Liver (tissue), 3 donors: ENCODE measurements around the gene SLC5A9.
"Not testable (repeated sequence)": the region's sequence is repeated elsewhere in the genome, so short reads cannot be mapped to it uniquely, and the experiment has no call there.

Experiments used
- FOXA2 ChIP-seq: IDR thresholded peaks from 2 replicates; pipeline ENCODE4 v1.6.1; 2016; ENCODE audit warnings: antibody characterized with exemption
- GABPA ChIP-seq, 2 donors: IDR thresholded peaks in 1 of 2; conservative IDR thresholded peaks in 1 of 2; 2 replicates each; pipeline ENCODE4 v1.6.1; 2016; ENCODE audit warnings: antibody characterized with exemption in 2 of 2, mild to moderate bottlenecking in 1 of 2, moderate library complexity in 1 of 2
- SP1 ChIP-seq: IDR thresholded peaks from 2 replicates; pipeline ENCODE4 v1.6.1; 2018; ENCODE audit warnings: antibody characterized with exemption, mild to moderate bottlenecking
- TAF1 ChIP-seq: conservative IDR thresholded peaks from 2 replicates; pipeline ENCODE4 v1.6.1; 2016; ENCODE audit warnings: antibody characterized with exemption, mild to moderate bottlenecking
- YY1 ChIP-seq: IDR thresholded peaks from 2 replicates; pipeline ENCODE4 v1.6.1; 2016; ENCODE audit warnings: antibody characterized with exemption, mild to moderate bottlenecking
- TF ChIP-seq, protein P1 (sequence below): fragments of 150-350 bp; IDR thresholded peaks from 2 replicates; pipeline ENCODE4 v1.5.1; 2017; ENCODE audit warnings: improper control_type of control experiment, low read depth, low read length; ENCODE audit not compliant: missing input control
- TF ChIP-seq, protein P2 (sequence below): IDR thresholded peaks from 2 replicates; pipeline ENCODE4 v1.6.1; 2016; ENCODE audit warnings: antibody characterized with exemption
- TF ChIP-seq, protein P3 (sequence below): IDR thresholded peaks from 2 replicates; pipeline ENCODE4 v1.6.1; 2016; ENCODE audit warnings: antibody characterized with exemption, mild to moderate bottlenecking
- donor health status: healthy.
- donor health status: healthy.

DNA sequence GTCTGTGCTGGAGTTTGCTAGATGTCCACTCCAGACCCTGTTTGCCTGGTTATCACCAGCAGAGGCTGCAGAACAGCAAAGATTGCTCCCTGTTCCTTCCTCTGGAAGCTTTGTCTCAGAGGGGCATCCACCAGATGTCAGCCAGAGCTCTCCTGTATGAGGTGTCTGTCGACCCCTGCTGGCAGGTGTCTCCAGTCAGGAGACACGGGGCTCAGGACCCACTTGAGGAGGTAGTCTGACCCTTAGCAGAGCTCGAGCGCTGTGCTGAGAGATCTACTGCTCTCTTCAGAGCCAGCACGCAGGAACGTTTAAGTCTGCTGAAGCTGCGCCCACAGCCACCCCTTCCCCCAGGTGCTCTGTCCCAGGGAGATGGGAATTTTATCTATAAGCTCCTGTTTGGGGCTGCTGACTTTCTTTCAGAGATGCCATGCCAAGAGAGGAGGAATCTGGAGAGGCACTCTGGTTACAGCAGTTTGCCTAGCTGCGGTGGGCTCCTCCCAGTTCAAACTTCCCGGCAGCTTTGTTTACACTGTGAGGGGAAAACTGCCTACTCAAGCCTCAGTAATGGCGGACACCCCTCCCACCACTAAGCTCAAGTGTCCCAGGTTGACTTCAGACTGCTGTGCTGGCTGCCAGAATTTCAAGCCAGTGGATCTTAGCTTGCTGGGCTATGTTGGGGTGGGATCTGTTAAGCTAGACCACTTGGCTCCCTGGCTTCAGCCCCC, 62.3 kb downstream of the SLC5A9 start:
- TF ChIP-seq, protein P1, sequence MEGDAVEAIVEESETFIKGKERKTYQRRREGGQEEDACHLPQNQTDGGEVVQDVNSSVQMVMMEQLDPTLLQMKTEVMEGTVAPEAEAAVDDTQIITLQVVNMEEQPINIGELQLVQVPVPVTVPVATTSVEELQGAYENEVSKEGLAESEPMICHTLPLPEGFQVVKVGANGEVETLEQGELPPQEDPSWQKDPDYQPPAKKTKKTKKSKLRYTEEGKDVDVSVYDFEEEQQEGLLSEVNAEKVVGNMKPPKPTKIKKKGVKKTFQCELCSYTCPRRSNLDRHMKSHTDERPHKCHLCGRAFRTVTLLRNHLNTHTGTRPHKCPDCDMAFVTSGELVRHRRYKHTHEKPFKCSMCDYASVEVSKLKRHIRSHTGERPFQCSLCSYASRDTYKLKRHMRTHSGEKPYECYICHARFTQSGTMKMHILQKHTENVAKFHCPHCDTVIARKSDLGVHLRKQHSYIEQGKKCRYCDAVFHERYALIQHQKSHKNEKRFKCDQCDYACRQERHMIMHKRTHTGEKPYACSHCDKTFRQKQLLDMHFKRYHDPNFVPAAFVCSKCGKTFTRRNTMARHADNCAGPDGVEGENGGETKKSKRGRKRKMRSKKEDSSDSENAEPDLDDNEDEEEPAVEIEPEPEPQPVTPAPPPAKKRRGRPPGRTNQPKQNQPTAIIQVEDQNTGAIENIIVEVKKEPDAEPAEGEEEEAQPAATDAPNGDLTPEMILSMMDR, result not testable (repeated sequence)
- TF ChIP-seq, protein P2, sequence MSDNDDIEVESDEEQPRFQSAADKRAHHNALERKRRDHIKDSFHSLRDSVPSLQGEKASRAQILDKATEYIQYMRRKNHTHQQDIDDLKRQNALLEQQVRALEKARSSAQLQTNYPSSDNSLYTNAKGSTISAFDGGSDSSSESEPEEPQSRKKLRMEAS, result not testable (repeated sequence)
- TF ChIP-seq YY1; SP1; TAF1; GABPA (IDR thresholded peaks at IDR 0.05 in 1 of 2, conservative IDR thresholded peaks at IDR 0.05 in 1 of 2); FOXA2: not testable (repeated sequence)
- TF ChIP-seq, protein P3, sequence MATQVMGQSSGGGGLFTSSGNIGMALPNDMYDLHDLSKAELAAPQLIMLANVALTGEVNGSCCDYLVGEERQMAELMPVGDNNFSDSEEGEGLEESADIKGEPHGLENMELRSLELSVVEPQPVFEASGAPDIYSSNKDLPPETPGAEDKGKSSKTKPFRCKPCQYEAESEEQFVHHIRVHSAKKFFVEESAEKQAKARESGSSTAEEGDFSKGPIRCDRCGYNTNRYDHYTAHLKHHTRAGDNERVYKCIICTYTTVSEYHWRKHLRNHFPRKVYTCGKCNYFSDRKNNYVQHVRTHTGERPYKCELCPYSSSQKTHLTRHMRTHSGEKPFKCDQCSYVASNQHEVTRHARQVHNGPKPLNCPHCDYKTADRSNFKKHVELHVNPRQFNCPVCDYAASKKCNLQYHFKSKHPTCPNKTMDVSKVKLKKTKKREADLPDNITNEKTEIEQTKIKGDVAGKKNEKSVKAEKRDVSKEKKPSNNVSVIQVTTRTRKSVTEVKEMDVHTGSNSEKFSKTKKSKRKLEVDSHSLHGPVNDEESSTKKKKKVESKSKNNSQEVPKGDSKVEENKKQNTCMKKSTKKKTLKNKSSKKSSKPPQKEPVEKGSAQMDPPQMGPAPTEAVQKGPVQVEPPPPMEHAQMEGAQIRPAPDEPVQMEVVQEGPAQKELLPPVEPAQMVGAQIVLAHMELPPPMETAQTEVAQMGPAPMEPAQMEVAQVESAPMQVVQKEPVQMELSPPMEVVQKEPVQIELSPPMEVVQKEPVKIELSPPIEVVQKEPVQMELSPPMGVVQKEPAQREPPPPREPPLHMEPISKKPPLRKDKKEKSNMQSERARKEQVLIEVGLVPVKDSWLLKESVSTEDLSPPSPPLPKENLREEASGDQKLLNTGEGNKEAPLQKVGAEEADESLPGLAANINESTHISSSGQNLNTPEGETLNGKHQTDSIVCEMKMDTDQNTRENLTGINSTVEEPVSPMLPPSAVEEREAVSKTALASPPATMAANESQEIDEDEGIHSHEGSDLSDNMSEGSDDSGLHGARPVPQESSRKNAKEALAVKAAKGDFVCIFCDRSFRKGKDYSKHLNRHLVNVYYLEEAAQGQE, result not testable (repeated sequence)
